ENCODE data around the gene AOPEP. TPM values are rescaled to one million over a fixed set of nuclear protein-coding genes. Genes with fewer than 3 reads are reported as not detected.
A peak's percentile ranks its signal among the peaks of the same experiment; 100 is the strongest.

AOPEP gene
- total RNA-seq, 1 experiment from 2014 or later = 36.4 TPM

GRCh38 chr9:94813379-94813778 is 86.9 kb downstream of the AOPEP start:
- intact Hi-C loops (cut with micrococcal nuclease; ENCODE audit: unreplicated experiment) = no loop called here

GRCh38 chr9:94817291-94818177 is 91.0 kb downstream of the AOPEP start:
- CTCF ChIA-PET = no interaction called here
- ATAC-seq (peak; percentile 37; the same call in 1 of the 2 replicates), DNase-seq (ENCODE audit: low read depth, low spot score) (no peak)
- POLR2A ChIA-PET = no interaction called here
- BruUV-seq (replicated peaks) = no TSS peak
- H3K9me3 ChIP-seq (ENCODE audit: control insufficient read depth, insufficient read depth, low read depth, low read length) = no peaks in the 10 kb centered on the region
- peaks cover 8% of the 10 kb centered on the region for H3K4me1 ChIP-seq (ENCODE audit: control insufficient read depth, insufficient read depth, low read length)
- H3K27me3 ChIP-seq (ENCODE audit: control insufficient read depth, insufficient read depth, low read length) = no peaks in the 10 kb centered on the region
- no peaks in the 10 kb centered on the region for H3K36me3 ChIP-seq (ENCODE audit: control insufficient read depth, insufficient read depth, low read length)
- TF ChIP-seq REST (IDR thresholded peaks at IDR 0.05; ENCODE audit: insufficient read depth in 1 of 2, low read depth in 2 of 2, low read length in 1 of 2) = no peak
- TF ChIP-seq SIN3A (IDR thresholded peaks at IDR 0.05; ENCODE audit: borderline replicate concordance, insufficient read depth, low read depth, low read length) = no peak
- TF ChIP-seq TCF7L2 (IDR thresholded peaks at IDR 0.05; ENCODE audit: low read depth, low read length) = no peak
- TF ChIP-seq CTCF (IDR thresholded peaks at IDR 0.05) = no peak
- no peak for TF ChIP-seq POLR2AphosphoS5 (IDR thresholded peaks at IDR 0.05; ENCODE audit: low read depth, low read length)
- intact Hi-C loops (cut with micrococcal nuclease; ENCODE audit: unreplicated experiment) (no loop called here), in situ Hi-C loops (cut with HindIII; ENCODE audit: low pct_unique_long_range_greater_than_20kb, low sequenced_read_pairs) (no loop called here)
- no peak overlapping the region for H3K4me3 ChIP-seq (ENCODE audit: low read depth in 2 of 2, low read length in 2 of 2)
- H3K27ac ChIP-seq (ENCODE audit: low read length) = peak overlapping the region; percentile 23; the same call in 1 of the 2 replicates

More at GRCh38 chr9:94813379-94813778, 86.9 kb downstream of the AOPEP start:
- DNase-seq (ENCODE audit: low read depth, low spot score) (no peak), ATAC-seq (no peak)
- no TSS peak for BruUV-seq (replicated peaks)
- CTCF ChIA-PET = no interaction called here
- peaks cover 7% of the 10 kb centered on the region for H3K4me1 ChIP-seq (ENCODE audit: control insufficient read depth, insufficient read depth, low read length)
- no peaks in the 10 kb centered on the region for H3K27me3 ChIP-seq (ENCODE audit: control insufficient read depth, insufficient read depth, low read length)
- TF ChIP-seq REST (IDR thresholded peaks at IDR 0.05; ENCODE audit: insufficient read depth in 1 of 2, low read depth in 2 of 2, low read length in 1 of 2) = no peak
- no peak for TF ChIP-seq SIN3A (IDR thresholded peaks at IDR 0.05; ENCODE audit: borderline replicate concordance, insufficient read depth, low read depth, low read length)
- no peak for TF ChIP-seq CTCF (IDR thresholded peaks at IDR 0.05)
- POLR2A ChIA-PET = no interaction called here
- no peaks in the 10 kb centered on the region for H3K9me3 ChIP-seq (ENCODE audit: control insufficient read depth, insufficient read depth, low read depth, low read length)
- H3K27ac ChIP-seq (ENCODE audit: low read length) = no peak overlapping the region; the same call in 1 of the 2 replicates
- in situ Hi-C loops (cut with HindIII; ENCODE audit: low pct_unique_long_range_greater_than_20kb, low sequenced_read_pairs) = no loop called here
- no peaks in the 10 kb centered on the region for H3K36me3 ChIP-seq (ENCODE audit: control insufficient read depth, insufficient read depth, low read length)
- H3K4me3 ChIP-seq (ENCODE audit: low read depth in 2 of 2, low read length in 2 of 2) = no peak overlapping the region

All from Panc1 (cell line).